Middle frontal gyrus (tissue), 1 donor: ENCODE data around the gene IVD.

Source experiments
- DNase-seq: peaks from one replicate; pipeline ENCODE4 v3.0.0-alpha.2; 2015; ENCODE audit warnings: low spot score; ENCODE audit errors: extremely low spot score

IVD gene

DNA sequence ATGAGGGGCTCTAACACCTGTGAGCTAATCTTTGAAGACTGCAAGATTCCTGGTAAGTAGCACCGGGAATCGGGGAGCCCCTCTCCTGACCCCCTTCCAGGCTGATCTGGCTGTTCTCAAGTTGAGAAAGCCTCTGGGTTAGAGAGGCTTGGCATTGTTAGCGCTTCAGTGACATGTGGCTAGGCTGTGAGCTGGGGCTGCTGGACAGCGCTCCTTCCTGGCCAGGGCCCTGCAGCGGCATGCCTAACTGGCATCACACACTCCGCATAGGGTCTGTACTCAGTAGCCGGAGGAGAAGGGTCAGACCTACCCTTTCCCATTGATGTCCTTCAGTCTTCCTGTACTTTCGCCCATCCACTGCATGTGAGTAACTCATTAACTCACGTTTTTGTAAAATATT, 7.4 kb downstream of the IVD start:
- DNase-seq = no peak

DNA sequence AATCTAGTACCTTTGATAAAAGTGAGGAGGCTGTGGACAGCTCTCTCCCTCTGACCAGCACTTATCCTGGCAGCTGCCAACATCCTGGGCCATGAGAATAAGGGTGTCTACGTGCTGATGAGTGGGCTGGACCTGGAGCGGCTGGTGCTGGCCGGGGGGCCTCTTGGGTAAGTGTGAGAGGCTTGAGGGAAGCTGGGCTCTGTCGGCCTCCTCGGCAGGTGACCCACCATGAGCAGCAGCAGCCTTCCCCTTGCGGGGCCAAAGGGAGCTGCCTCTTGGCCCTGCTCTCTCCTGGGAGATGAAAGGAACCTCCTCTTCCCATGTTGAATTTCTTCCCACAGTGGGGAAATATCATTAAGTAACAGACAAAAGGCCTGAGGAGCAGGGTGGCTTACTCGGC, 9.2 kb downstream of the IVD start:
- no peak for DNase-seq

DNA sequence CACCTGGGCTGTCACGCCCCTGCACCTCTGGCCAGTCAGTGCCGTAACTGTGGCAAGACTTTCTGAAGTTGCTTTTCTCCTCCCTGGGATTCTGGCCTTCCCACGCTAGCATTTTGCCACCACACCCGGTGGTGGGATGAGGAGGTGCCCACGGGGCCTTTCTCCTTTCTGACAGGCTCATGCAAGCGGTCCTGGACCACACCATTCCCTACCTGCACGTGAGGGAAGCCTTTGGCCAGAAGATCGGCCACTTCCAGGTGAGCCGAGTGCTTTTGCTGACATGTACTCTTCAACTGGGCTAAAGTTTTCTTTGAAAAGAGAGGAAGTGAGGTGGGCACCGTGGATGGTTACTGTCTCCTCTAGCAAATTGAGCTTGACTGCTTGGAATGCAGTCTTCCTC, 9.6 kb downstream of the IVD start:
- DNase-seq = no peak

DNA sequence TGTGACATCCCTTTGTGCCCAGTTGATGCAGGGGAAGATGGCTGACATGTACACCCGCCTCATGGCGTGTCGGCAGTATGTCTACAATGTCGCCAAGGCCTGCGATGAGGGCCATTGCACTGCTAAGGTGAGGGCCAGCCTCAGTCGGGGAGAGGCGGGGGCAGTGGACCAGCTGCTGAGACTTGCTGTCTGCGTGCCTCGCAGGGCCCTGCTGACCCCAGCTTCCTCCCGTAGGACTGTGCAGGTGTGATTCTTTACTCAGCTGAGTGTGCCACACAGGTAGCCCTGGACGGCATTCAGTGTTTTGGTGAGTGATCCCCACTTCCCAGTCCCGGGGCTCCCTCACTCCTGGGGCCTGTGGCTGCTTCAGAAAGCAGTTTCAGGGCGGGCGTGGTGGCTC, 10.5 kb downstream of the IVD start:
- DNase-seq = no peak

DNA sequence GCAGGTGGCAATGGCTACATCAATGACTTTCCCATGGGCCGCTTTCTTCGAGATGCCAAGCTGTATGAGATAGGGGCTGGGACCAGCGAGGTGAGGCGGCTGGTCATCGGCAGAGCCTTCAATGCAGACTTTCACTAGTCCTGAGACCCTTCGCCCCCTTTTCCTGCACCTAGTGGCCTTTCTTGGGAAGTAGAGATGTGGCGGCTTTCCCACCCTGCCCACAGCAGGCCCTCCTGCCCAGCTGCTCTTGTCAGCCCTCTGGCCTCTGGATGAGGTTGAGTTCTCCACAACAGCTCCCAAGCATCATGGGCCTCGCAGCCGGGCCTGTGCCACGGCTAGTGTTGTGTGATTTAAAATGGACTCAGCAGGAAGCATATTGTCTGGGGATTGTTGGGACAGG, 12.5 kb downstream of the IVD start:
- DNase-seq = no peak

DNA sequence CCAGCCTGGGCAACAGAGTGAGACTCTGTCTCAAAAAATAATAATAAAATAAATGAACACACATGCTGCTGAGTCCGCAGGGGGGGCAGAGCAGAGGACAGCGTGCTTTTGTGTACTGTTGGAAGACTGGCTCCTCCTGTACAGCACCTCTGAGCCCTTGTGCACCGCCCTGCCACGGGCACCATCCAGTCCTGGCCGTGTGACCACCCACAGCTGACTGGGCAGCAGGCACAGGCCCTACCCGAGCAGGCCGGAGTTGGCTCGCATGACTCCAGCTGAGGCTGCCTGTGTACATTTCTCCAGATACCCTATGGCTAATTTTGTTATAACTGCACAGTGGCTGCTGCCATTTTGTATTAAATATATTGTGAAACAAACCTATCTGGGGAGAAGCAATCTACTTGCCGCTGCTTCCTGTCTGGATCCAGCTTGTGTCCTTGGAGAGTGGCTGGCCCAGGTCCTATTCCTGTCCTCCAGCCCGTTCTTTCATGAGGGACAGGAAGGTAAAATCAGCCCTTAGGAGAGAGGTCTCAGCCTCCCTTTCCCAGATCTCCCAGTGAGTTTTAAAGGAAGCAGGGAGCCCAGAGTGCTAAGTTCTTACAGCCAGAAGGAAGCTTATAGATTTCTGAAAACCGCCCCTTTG, 14.6 kb downstream of the IVD start:
- DNase-seq = no peak

DNA sequence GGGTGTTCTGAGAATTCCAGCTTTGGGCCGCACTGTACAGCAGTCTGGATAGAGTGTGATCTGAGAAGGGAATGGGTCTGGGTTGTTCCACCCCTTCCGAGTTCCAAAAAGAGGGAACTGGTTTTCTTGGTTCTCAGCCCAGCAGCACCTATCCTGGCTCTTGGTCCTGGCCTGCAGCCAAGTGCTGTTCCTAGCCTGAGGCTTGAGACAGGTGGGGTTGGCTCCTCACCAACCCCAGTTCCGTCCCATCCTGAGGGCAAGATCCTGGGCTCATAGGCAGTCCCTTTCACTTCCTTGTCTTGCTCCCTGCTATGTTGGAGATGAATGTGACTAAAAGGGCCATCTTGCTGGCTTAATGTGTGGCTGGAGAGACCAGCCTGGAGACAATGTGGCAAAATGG, 15.2 kb downstream of the IVD start:
- no peak for DNase-seq

DNA sequence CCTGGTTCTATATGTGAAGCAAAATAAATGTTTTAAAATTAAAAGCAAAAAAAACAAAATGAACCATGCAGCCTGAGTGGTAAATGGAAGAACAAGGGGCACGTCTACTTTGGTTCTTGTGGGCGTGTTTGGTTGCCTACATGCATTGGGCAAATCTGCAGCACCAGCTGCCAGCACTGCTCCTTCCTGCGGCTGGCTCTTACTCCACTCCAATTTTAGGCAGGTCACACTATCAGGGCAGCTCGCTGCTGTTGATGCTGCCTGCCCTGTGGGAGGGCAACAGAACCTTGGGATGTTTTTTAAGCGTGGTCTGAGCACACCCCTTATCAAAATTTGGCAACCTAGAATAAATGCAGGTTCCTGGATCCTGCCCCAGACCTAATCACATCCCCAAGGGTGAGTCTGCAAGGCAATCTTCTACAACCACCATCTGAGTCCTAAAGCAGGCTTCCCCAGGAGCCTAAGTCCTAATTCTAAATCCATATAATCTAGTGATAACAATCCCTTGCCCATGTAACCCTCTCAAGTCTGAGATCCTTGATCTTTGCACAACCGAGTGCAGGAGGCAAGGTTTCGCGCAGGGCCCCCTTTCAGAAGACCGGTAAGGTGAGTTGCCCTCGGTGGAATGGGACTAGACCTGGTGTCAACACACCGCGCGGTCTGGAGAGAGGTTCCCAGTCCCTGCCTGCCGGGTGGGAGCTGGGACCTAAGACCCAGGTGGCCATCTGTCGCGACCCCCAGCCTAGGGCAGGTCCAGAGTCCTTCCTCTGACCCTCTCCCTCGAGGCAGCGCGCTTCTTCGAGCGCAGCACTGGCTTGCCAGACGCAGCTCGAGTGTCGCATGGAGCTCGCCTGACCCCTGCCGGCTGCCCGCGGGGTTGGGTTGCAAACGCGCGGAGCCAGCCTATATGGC, 15.9 kb downstream of the IVD start:
- DNase-seq = no peak

DNA sequence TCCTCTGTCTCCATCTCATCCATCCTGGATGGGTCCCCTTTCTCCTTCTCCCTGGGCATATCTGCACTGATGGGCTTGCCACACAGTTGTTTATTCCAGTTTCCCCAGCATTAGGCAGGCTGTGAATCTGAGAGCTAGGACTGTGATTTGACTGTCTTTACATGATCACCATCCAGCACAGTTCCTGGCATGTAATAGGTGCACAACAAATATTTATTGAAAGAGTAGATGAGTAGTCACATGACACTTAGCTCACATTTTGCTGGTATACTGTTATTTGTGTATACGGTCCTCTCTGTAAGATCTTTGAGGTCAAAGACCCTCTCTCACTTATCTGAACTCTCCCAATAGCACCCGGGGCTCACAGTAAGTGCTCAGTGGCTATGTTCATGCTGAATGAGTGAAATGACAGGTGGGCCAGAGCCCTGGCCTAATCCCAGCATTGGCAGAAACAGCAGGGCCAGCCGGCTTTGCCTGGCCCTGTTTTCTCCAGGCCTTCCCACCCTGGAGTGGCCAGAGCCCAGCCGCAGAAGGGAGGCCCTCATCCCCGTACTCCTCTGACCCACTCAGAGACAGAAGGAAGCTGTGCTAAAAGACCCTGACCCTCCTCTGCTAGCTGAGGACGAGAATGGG, 19.0 kb downstream of the IVD start:
- no peak for DNase-seq

DNA sequence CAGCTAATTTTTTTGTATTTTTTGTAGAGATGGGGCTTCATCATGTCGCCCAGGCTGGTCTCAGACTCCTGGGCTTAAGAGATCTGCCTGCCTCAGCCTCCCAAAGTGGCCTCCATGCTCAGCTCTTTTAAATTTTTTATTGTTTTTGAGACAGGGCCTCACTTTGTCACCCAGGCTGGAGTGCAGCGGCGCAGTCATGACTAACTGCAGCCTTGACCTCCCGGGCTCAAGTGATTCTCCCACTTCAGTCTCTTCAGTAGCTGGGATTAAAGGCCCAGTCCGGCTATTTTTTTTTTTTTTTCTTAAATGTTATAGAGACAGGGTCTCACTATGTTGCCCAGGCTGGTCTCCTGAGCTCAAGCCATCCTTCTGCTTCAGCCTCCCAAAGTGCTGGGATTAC, 20.1 kb downstream of the IVD start:
- DNase-seq = no peak

DNA sequence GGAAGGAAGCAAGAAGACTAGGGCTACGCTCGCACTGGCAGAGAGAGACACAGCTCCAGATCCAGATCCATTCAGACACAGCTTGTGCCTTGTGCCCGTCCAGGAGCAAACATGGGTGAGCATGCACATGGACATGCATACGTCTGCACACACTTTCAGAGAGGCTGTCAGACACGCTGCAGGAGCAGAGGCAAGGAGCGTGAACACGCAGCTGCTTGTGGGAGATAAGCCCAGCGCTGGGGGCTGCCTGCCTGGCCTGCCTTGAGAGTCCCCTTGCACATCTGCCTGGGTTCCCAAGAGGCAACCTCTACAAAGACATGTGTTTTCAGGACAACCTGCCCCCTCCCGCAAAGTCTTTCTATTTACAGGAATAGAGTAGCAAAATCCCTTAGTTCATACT, 21.6 kb downstream of the IVD start:
- no peak for DNase-seq

DNA sequence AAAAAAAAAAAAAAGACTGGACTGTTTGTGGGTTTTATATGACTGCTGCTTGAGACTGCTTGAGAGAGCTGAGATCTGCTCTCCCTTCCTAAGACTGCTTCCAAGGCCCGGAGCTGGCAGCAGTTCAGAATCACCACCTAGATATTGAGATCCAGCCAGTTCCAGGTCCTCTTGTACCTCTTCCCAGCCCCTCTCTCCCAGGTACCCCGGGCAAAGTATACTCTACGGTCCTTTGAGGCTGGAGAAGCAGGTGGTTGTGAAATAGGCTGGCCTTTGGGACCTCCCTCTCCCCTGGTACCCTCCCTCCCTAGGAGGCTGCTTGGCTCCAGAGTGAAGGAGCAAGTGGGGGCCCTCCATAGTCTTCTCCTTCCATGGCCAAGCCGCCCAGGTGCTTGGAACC, 22.6 kb downstream of the IVD start:
- DNase-seq = no peak

DNA sequence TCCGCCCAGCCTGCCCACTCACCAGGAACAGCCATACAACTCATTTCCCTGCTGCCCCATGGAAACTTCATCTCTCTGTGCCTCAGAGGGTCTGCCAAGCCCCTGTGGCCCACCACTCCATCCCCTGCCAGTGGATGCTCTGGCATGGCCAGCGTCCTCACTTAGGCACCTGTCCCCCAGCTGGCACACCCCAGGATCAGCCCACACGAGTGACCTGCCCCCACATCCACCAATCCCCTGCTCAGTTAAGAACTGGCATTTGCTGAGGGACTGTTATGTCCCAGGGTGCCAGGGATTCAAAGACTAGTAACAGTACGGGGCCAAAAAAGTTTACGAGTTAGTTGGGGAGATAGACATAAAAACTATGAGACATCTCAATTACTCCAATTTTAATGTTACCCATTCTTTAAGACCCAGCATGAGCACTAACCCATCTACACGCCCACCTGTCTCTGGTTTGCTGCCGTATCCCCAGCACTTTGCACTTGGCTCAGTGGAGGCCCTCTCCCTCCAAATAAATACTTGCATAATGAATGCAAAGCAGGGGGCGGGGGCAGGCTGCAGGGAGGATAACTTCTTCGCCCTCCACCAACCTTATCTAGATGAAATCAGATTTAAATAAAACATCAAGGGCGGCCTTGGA, 23.6 kb downstream of the IVD start:
- no peak for DNase-seq

DNA sequence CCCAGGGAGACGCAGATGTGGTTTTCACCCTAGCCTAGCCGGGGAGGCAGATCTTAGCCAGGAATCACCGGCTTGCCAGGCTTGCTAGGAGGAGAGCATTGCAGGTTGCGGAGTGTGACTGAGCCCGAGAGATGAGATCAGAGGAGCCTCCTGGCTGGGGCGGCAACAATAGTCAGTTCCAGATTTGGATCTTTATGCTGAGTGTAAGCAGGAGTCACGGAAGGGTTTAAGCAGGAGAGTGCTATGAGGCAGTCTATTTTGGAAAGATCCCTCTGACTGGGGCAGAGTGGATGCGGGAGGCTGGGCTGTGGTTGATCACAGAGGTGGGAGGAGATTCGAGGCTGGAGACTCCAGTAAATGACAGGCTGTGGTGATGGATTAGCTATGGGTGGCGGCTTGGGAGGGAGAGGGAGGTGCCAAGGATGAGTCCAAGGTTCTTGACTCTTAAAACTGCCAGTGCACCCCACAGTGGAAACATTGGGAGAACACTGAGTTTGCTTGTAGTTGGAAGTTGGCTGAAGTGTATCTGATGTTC, 24.7 kb downstream of the IVD start:
- no peak for DNase-seq

DNA sequence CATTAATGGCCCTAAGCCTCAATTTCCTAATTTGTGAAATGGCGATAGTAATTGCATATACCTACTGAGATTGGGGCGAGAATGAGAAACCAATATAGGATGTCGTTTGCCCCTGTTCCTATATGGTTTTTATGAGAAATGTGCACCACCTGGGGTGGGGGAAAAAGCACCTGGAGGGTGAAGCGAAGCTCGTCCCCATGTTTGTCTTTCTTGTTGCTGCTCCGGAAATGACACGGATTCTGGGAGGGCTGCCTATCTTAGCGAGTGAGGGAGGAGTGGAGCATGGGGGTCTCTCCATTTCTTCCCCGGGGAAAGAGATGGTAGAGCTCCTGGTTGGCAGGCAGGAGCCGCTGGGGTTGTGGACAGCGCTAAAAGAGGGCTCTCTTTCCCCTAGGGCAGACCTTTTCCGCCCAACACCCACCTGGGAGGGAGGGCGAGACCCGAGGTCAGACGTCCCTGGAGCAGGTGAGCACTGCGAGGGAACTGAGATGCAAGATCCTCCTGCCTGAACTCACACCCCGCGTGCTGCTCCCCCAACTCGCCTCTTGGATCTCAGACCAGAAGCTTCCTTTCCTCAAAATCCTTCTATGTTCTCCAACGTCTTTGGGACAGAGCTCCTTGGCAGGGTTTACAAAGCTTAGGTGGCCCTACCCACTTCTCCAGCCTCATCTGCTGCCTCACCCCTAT, 29.6 kb downstream of the IVD start:
- no peak for DNase-seq

DNA sequence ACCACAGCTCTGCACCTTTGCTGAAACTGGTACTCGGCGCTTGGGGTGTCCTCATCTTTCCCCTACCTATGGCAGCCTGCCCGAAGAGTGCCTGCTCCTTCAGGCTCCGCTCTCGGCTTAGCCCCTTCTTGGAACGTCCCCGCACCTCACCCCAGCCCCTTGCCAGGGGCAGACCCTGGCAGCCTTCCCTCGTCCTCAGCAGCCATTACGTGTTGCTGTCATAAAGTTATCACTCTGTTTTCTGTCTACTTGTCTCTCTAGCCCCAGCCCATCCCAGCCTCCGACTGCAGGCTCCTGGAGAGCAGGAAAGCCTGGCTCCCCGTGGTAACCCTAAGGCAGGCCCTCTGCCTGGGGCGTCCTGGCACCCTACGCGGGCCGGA, 30.1 kb downstream of the IVD start:
- DNase-seq = no peak

DNA sequence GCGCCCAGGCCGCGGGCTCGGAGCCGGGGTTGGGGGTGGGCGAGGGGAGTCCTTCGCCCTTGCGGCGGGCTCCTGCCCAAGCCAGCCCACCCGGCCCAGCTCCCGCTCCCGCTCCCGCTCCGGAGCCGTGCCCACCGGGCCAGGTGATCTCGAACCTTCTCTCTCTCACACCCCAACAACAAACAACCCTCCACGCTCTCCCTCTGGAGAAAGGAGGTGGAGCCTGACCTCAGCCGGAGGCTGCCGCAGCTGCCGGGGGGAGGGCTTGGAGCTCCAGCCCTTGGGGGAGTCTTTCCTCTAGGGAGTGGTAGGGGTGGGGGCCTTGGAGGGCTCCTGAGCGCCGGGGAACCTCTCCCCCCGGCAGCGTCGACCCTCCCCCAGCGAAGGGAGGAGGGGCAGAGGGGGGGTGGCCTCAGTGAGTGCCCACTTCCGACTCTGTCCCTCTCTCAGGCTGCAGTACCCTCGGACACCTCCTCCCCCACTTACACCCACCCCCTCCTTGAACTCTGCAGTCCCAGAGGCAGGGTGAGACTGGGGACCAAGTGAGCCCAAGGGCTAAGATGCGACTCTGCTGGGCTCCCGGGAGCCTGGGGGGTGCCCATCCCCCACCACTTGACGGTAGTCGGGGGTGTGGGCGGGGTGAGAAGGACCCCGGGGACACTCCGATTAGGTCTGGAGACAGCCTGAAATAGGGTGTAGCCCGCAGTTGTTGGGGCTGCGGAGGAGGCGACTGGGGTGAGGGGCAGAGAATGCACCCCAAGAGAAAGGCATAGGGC, 30.7 kb downstream of the IVD start:
- no peak for DNase-seq

DNA sequence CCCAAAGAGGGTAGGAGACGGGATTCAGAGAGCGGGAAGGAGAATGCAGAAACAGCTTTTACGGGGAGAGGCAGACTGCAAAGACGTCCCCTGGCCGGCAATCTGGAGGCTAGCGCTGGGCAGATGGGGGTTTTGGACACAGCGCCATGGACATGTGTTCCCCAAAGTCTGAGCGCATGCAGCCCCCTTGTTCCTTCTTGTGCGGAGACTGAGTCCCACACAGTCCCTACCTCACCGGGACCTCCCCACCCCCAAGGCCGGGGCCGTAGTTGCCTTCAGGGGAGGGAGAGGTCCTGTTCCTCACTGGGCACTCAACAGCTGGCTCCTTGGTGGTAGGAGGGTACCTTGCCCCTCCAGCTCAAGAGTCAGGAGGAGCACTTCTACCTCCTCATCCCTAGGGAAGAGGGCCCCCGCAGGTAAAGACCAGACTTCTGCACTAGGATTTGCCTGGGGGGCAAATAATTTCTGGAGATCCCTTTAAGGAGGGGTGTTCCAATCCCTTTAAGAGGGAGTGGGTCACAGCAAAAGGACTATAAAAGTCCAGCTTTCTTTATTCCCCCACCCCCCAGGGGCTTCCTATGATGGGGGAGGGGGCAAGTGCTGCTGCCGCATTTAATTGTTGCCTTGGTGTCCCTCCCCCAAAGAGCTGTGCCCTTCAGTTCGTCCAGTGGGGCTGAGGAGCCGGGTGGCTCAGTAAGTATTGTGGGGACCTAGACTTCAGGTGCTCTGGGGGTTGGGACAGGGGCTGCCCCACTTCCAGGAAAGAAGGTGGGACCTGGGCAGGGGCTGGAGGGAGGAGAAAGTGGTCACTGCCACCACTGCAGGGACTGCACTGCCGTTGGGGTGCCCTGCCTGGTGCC, 31.5 kb downstream of the IVD start:
- DNase-seq = no peak
